ENCODE data around the gene PTDSS2. TPM values are rescaled to one million over a fixed set of nuclear protein-coding genes. Genes with fewer than 3 reads are reported as not detected.
"Not testable (repeated sequence)": the region's sequence is repeated elsewhere in the genome, so short reads cannot be mapped to it uniquely, and the experiment has no call there.

The PTDSS2 gene
- 41.6 TPM for polyA plus RNA-seq (ENCODE audit: insufficient read length)

GRCh38 chr11:449889-450808 lies at the start of gene PTDSS2:
Gene PTDSS2 (plus strand): TSS chr11:450279. CDS start chr11:450456, 177 bp downstream.
- peak; percentile 96 for DNase-seq

- DNase-seq, result not testable (repeated sequence)
Observed at GRCh38 chr11:401196-401595, 48.9 kb upstream of the PTDSS2 start.

- DNase-seq, result no peak
Observed at GRCh38 chr11:403021-403760, 46.9 kb upstream of the PTDSS2 start.

- DNase-seq, result no peak
Observed at GRCh38 chr11:403761-404431, 46.2 kb upstream of the PTDSS2 start.

- no peak for DNase-seq
Observed at GRCh38 chr11:404551-405264, 45.4 kb upstream of the PTDSS2 start.

- no peak for DNase-seq
Observed at GRCh38 chr11:405323-405953, 44.6 kb upstream of the PTDSS2 start.

GRCh38 chr11:405954-406795 lies 43.9 kb upstream of the PTDSS2 start:
- DNase-seq, result no peak

- peak; percentile 61 for DNase-seq
Observed at GRCh38 chr11:406796-407650, 43.1 kb upstream of the PTDSS2 start.

- no peak for DNase-seq
Observed at GRCh38 chr11:407651-408123, 42.4 kb upstream of the PTDSS2 start.

GRCh38 chr11:408154-409007 lies 41.7 kb upstream of the PTDSS2 start:
- no peak for DNase-seq

- no peak for DNase-seq
Observed at GRCh38 chr11:409008-409599, 41.0 kb upstream of the PTDSS2 start.

- DNase-seq, result no peak
Observed at GRCh38 chr11:409600-410483, 40.2 kb upstream of the PTDSS2 start.

- DNase-seq, result not testable (repeated sequence)
Observed at GRCh38 chr11:410711-411110, 39.4 kb upstream of the PTDSS2 start.

- DNase-seq, result not testable (repeated sequence)
Observed at GRCh38 chr11:411520-411919, 38.6 kb upstream of the PTDSS2 start.

GRCh38 chr11:412641-413119 lies 37.4 kb upstream of the PTDSS2 start:
- DNase-seq, result no peak

- DNase-seq, result no peak
Observed at GRCh38 chr11:413120-414081, 36.7 kb upstream of the PTDSS2 start.

Measured in hindlimb muscle (tissue), 1 donor.